VCaP (cell line): ENCODE data around the gene LMX1B.
A peak's percentile ranks its signal among the peaks of the same experiment; 100 is the strongest.

Experiments
- H3K27ac ChIP-seq: fragments of 450-650 bp; 2 replicates; pipeline ENCODE4 v1.5.1; 2017
- TF ChIP-seq, protein P1 (sequence below): fragments of 450-650 bp; conservative IDR thresholded peaks from 2 replicates; pipeline ENCODE4 v1.5.1; 2017; ENCODE audit warnings: mild to moderate bottlenecking, moderate library complexity

LMX1B gene

GRCh38 chr9:126671983-126672382, 58.3 kb downstream of the LMX1B start:
- TF ChIP-seq, protein P1, sequence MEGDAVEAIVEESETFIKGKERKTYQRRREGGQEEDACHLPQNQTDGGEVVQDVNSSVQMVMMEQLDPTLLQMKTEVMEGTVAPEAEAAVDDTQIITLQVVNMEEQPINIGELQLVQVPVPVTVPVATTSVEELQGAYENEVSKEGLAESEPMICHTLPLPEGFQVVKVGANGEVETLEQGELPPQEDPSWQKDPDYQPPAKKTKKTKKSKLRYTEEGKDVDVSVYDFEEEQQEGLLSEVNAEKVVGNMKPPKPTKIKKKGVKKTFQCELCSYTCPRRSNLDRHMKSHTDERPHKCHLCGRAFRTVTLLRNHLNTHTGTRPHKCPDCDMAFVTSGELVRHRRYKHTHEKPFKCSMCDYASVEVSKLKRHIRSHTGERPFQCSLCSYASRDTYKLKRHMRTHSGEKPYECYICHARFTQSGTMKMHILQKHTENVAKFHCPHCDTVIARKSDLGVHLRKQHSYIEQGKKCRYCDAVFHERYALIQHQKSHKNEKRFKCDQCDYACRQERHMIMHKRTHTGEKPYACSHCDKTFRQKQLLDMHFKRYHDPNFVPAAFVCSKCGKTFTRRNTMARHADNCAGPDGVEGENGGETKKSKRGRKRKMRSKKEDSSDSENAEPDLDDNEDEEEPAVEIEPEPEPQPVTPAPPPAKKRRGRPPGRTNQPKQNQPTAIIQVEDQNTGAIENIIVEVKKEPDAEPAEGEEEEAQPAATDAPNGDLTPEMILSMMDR: no peak
- H3K27ac ChIP-seq: peak overlapping the region; percentile 26

- H3K27ac ChIP-seq: peak overlapping the region; percentile 55
- TF ChIP-seq, protein P1: no peak
These were observed 59.0 kb downstream of the LMX1B start for GRCh38 chr9:126672634-126673284.

DNA sequence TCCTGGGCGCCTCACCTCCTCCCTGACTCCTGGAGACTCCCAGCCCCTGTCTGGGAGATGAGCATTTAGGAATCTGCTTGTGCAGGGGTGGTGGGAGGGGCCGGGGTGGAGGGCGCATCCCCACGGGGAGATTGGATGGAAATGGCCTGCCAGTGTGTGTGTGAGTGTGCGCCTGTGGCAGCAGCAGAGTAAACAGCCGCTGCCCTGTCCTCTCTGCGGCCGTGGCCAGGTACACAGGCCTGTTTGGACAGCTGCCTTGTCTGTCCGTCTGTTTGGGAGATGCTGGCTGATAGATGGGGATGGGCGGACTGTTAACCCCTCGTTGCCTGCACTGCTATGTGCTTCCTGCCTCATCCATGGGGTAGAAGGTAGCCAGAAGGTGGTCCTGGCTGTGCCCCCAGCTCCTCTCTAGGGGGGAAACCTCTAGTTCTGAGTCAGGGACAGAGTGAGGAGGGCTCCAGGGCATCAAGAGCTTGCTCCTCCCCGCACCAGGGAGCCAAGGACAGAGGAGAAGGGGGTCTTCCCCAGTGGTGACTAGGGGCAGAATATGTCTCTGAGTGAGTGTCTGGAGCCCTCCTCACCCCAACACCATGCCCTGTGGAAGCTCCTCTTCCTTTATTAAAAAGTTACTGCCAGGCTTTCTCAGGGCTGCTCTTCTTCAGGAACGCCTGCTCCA, 60.1 kb downstream of the LMX1B start:
- H3K27ac ChIP-seq: peak overlapping the region; percentile 55
- TF ChIP-seq, protein P1: no peak

- peak overlapping the region; percentile 55 for H3K27ac ChIP-seq
- TF ChIP-seq, protein P1: no peak
These were observed 60.8 kb downstream of the LMX1B start for GRCh38 chr9:126674365-126675146.

- no peak overlapping the region for H3K27ac ChIP-seq
- TF ChIP-seq, protein P1: no peak
These were observed 61.4 kb downstream of the LMX1B start for GRCh38 chr9:126675147-126675467.

GRCh38 chr9:126676102-126676684, 62.5 kb downstream of the LMX1B start:
- no peak overlapping the region for H3K27ac ChIP-seq
- TF ChIP-seq, protein P1: no peak

GRCh38 chr9:126676685-126677143, 63.0 kb downstream of the LMX1B start:
- H3K27ac ChIP-seq: no peak overlapping the region
- TF ChIP-seq, protein P1: no peak
